Chondrocyte (in vitro differentiated cells): Measurements from ENCODE around the gene AGAP6. TPM values are rescaled to one million over a fixed set of nuclear protein-coding genes. Genes with fewer than 3 reads are reported as not detected.
"Not testable (repeated sequence)": the region's sequence is repeated elsewhere in the genome, so short reads cannot be mapped to it uniquely, and the experiment has no call there.

ENCODE experiments used
- DNase-seq: peaks from one replicate; pipeline ENCODE4 v3.0.0; 2021; ENCODE audit warnings: mixed read lengths, low spot score
- H3K27ac Mint-ChIP-seq: one replicate; pipeline ENCODE4 v1.8.0; 2021; ENCODE audit warnings: mild to moderate bottlenecking, moderate library complexity, mixed read lengths; ENCODE audit not compliant: unreplicated experiment
- H3K27me3 Mint-ChIP-seq: 2 replicates; pipeline ENCODE4 v1.8.0; 2021; ENCODE audit warnings: low read depth, mixed read lengths
- H3K36me3 Mint-ChIP-seq: 2 replicates; pipeline ENCODE4 v1.8.0; 2021; ENCODE audit warnings: low read depth, mixed read lengths
- H3K4me1 Mint-ChIP-seq: 2 replicates; pipeline ENCODE4 v1.8.0; 2021; ENCODE audit warnings: low read depth, mild to moderate bottlenecking, mixed read lengths
- H3K4me3 Mint-ChIP-seq: one replicate; pipeline ENCODE4 v1.8.0; 2021; ENCODE audit warnings: mild to moderate bottlenecking, moderate library complexity, mixed read lengths; ENCODE audit not compliant: unreplicated experiment
- H3K9me3 Mint-ChIP-seq: 2 replicates; pipeline ENCODE4 v1.8.0; 2021; ENCODE audit warnings: low read depth, mixed read lengths
- CTCF ChIP-seq: fragments of 200-600 bp; sonication (generic); IDR thresholded peaks from 2 replicates; pipeline ENCODE4 v1.5.0; 2021; ENCODE audit warnings: antibody characterized with exemption, mild to moderate bottlenecking, moderate library complexity
- total RNA-seq: library from RNA; stranded (reverse); gene quantifications from 3 replicates; pipeline ENCODE4 v1.2.1, GENCODE V29; 2021

Gene AGAP6
- total RNA-seq, 1 donor from 2014 or later: 8.8 TPM

DNA sequence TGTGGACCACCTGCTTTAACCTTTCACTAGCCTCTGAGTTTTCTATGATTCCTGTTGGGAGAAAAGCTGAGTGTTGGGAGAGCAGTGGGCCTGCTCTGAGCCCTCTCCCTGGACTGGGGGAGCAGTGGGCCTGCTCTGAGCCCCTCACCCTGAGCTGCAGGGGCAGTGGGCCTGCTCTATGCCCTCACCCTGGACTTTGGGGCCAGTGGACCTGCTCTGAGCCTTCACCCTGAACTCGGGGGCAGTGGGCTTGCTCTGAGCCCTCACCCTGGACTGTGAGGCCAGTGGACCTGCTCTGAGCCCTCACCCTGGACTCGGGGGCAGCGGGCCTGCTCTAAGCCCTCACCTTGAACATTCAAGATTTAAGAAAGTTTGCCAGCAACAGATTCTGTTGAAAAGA lies 33.4 kb downstream of the AGAP6 start:
- H3K4me3 Mint-ChIP-seq: no peak overlapping the region
- no peaks in the 10 kb centered on the region for H3K36me3 Mint-ChIP-seq
- H3K4me1 Mint-ChIP-seq: no peaks in the 10 kb centered on the region
- DNase-seq: no peak
- H3K9me3 Mint-ChIP-seq: no peaks in the 10 kb centered on the region
- no peaks in the 10 kb centered on the region for H3K27me3 Mint-ChIP-seq
- no peak for TF ChIP-seq CTCF
- no peak overlapping the region for H3K27ac Mint-ChIP-seq

- not testable (repeated sequence) for DNase-seq, H3K4me1 Mint-ChIP-seq
Measured at GRCh38 chr10:50024716-50025383, 36.6 kb downstream of the AGAP6 start.

GRCh38 chr10:50025627-50026026 lies 37.4 kb downstream of the AGAP6 start:
- no peak for TF ChIP-seq CTCF
- DNase-seq: no peak
- Mint-ChIP-seq H3K4me1 (no peaks in the 10 kb centered on the region), H3K4me3 (no peak overlapping the region), H3K36me3 (no peaks in the 10 kb centered on the region), H3K27me3 (peaks cover 4% of the 10 kb centered on the region), H3K9me3 (no peaks in the 10 kb centered on the region), H3K27ac (no peak overlapping the region)

More at GRCh38 chr10:50024716-50025383, 36.6 kb downstream of the AGAP6 start:
- not testable (repeated sequence) for H3K9me3 Mint-ChIP-seq, H3K27me3 Mint-ChIP-seq, H3K36me3 Mint-ChIP-seq, H3K27ac Mint-ChIP-seq, H3K4me3 Mint-ChIP-seq

DNA sequence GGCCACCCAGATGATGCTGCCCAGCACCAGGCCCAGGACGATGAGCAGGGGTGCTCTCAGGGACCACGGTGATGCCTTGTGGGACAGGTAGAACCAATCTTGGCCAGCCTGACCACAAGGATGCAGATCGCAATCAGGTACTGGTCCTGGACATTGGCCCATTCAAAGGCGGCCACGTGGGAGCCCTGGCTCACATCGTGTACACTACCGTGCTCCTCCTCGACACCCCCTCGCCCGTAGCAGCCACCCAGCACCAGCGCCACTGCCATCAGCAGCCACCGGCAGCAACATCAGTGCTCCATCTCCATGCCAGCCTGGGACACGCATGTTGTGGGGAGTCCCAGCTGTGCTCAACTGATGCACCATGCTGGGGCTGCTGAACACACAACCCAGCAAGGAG lies 39.0 kb downstream of the AGAP6 start:
- H3K27me3 Mint-ChIP-seq: peaks cover 8% of the 10 kb centered on the region
- no peaks in the 10 kb centered on the region for H3K4me1 Mint-ChIP-seq
- H3K27ac Mint-ChIP-seq: no peak overlapping the region
- no peak for DNase-seq
- H3K9me3 Mint-ChIP-seq: no peaks in the 10 kb centered on the region
- no peaks in the 10 kb centered on the region for H3K36me3 Mint-ChIP-seq
- no peak overlapping the region for H3K4me3 Mint-ChIP-seq
- TF ChIP-seq CTCF: no peak

GRCh38 chr10:50033481-50033880 lies 45.3 kb downstream of the AGAP6 start:
- H3K27me3 Mint-ChIP-seq: peaks cover 22% of the 10 kb centered on the region
- no peak for DNase-seq

DNA sequence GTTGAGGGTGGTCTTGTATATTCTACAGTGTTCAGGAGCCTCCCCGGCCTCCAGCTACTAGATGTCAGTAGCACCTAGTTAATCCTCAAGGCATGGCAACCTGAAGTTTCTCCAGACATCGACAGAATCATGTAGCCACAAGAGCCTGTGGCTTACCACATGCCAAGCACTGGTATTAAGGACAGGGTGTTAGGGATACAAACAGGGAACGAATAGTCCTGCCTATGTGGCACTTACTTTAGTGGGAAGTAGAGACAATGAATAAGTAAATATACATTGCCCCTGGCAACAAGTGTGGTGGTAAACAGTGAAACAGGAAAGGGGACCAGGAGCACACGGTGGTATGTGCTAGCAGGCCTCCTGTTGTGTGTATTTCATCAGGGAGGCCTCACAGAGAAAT lies 47.1 kb downstream of the AGAP6 start:
- not testable (repeated sequence) for H3K27ac Mint-ChIP-seq, H3K4me1 Mint-ChIP-seq, H3K36me3 Mint-ChIP-seq

More at GRCh38 chr10:50033481-50033880, 45.3 kb downstream of the AGAP6 start:
- Mint-ChIP-seq H3K4me3 (no peak overlapping the region), H3K36me3 (no peaks in the 10 kb centered on the region), H3K4me1 (no peaks in the 10 kb centered on the region), H3K9me3 (no peaks in the 10 kb centered on the region), H3K27ac (no peak overlapping the region)
- TF ChIP-seq CTCF: no peak

More for the DNA sequence above, 47.1 kb downstream of the AGAP6 start:
- H3K27me3 Mint-ChIP-seq: peaks cover 30% of the 10 kb centered on the region
- H3K4me3 Mint-ChIP-seq, H3K9me3 Mint-ChIP-seq, DNase-seq: not testable (repeated sequence)
